ENCODE data around the gene CSTPP1. TPM values are rescaled to one million over a fixed set of nuclear protein-coding genes. Genes with fewer than 3 reads are reported as not detected.

The CSTPP1 gene
- total RNA-seq, 4 donors from 2014 or later, result 13.3 to 26.4 (median 19.1) TPM

DNA sequence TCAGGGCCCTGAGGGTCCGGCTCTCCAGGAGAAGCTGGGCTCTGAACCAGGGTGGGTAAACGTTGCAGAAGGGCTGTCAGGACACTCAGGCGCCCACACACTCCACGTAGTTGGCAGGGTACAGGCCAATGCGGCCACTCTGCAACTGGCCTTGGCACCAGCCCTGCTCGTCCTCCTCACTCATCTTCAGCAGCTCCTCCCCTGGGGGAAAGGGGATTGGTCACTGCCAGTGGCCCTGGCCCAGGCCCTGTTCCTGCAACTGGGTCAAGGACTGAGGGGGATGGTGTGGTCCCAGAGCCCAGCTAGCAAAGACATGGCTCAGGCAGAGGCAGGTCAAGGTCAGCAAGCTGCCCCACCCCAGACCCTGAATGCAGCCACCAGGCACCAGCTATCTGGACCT lies 241.3 kb downstream of the CSTPP1 start:
- Histone ChIP-seq H3K27me3 (no peaks in the 10 kb centered on the region), H3K27ac (replicated peaks in 1 of 4) (peak overlapping the region; percentile 98 to 99 (median 98)), H3K4me3 (peak overlapping the region in 3 of 4 donors; percentile 72 to 99 (median 87)), H3K4me1 (peaks cover 52 to 62% (median 55%) of the 10 kb centered on the region in 4 donors), H3K36me3 (peaks cover 12 to 60% (median 49%) of the 10 kb centered on the region in 4 donors), H3K9me3 (no peaks in the 10 kb centered on the region)
- DNase-seq (ENCODE audit: extremely low spot score), result no peak
- intact Hi-C loops (cut with DNase I), result loop anchor here (5.0 kb wide), 2 partner anchors 89 to 179 kb away; no protein-coding TSS in a partner anchor
- WGBS, result 62% methylated on average over 4 of the region's 6 CpGs
- TF ChIP-seq POLR2AphosphoS5 (IDR thresholded peaks at IDR 0.05) (no peak), POLR2A (IDR thresholded peaks at IDR 0.05; ENCODE audit: low read depth) (no peak), CTCF (IDR thresholded peaks at IDR 0.05) (no peak), EP300 (IDR thresholded peaks at IDR 0.05) (no peak)

DNA sequence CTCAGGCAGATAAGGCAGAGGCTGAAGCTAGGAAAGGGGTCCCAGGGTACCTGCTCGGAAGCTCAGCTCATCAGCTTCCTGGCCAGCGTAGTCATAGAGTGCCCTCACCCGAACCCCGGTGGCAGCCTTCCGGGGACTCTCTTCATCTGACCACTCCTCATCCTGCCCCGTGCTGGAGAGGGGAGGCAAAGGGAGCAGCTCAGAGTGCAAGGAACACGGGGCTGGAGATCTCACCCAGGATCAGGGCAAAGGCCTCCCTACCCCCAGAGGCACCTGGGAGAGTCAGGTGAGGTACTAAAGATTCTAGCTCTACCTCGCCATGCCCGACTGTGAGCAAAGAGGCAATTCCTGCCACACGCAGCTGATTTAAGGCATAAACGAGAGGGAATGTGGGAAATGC lies 241.8 kb downstream of the CSTPP1 start:
- TF ChIP-seq EP300 (IDR thresholded peaks at IDR 0.05) (no peak), POLR2AphosphoS5 (IDR thresholded peaks at IDR 0.05) (no peak), POLR2A (IDR thresholded peaks at IDR 0.05; ENCODE audit: low read depth) (no peak), CTCF (IDR thresholded peaks at IDR 0.05) (no peak)
- peak overlapping the region; percentile 98 to 99 (median 98) for H3K27ac ChIP-seq (replicated peaks in 1 of 4)
- intact Hi-C loops (cut with DNase I), result loop anchor here (5.0 kb wide), 2 partner anchors 89 to 179 kb away; no protein-coding TSS in a partner anchor
- H3K27me3 ChIP-seq, result no peaks in the 10 kb centered on the region
- 84% methylated on average over 11 of the region's 11 CpGs for WGBS
- peaks cover 52 to 62% (median 55%) of the 10 kb centered on the region in 4 donors for H3K4me1 ChIP-seq
- DNase-seq (ENCODE audit: extremely low spot score), result no peak
- peaks cover 8 to 58% (median 45%) of the 10 kb centered on the region in 4 donors for H3K36me3 ChIP-seq
- no peak overlapping the region for H3K4me3 ChIP-seq
- H3K9me3 ChIP-seq, result no peaks in the 10 kb centered on the region

DNA sequence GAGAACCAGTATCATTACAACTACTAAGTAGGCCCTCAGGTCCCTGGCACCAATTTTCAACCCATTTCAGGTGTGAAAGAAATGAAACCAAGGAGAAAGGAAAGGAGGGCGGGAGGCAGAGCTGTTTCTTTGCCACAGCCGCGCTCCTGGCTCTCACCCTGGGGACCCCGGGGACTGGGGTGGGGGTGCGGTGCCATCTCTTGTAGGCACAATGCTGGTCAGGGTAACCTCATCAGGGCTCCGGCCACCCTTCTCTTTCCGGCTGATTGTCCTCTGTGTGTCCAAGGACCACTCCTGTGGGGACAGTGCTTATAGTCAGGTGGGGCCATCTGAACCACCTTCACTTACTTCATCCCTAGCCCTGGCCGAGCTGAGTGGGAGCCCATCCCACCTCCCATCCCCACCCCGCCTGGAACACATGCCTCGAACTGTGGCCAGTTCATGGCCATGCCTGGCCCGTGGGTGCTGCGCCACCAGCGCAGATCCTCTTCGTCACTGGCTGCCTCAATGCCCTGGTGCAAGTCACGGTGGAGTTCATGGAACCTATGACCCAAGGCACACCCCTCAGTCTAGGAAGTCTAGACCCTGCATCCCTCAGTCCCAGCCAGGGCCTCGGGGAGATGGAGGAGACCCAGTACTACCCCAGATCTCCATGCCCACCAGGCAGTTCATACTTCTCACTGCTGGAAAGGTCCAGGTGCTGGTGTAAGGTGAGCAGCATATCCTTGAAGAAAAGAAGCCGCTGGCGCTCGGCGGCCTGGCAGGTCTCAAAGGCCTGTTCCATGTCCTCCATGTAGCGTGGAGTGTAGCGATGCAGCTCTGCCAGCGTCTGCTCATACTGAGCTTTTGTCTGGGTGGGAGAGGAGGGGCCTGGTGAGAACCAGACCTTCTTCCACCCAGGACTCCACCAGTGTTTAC lies 242.4 kb downstream of the CSTPP1 start:
- Histone ChIP-seq H3K36me3 (peaks cover under 1 to 55% (median 38%) of the 10 kb centered on the region in 4 donors), H3K4me1 (peaks cover 50 to 62% (median 54%) of the 10 kb centered on the region in 4 donors), H3K27me3 (no peaks in the 10 kb centered on the region), H3K9me3 (no peaks in the 10 kb centered on the region), H3K27ac (replicated peaks in 1 of 4) (peak overlapping the region; percentile 98 to 99 (median 98)), H3K4me3 (no peak overlapping the region)
- no peak for DNase-seq (ENCODE audit: extremely low spot score)
- WGBS, result 94% methylated on average over 19 of the region's 23 CpGs
- TF ChIP-seq POLR2A (IDR thresholded peaks at IDR 0.05; ENCODE audit: low read depth), result no peak
- intact Hi-C loops (cut with DNase I), result loop anchor here (5.0 kb wide), 2 partner anchors 88 to 178 kb away; no protein-coding TSS in a partner anchor

DNA sequence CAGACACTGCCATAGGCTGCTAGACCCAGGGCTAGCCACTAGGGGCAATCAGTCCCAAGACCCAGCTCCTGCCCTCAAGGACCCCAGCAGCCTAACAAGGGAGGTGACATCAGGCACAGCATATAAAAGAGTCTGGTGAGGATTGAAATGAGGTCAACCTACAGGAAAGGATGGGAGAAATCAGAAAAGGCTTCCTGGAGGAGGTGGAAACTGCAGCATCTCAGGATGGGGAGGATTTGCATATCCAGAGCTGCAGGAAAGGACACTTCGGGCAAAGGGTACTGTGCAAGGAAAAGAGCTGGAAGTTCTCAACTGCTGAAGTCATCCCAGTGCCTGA lies 243.1 kb downstream of the CSTPP1 start:
- H3K36me3 ChIP-seq, result peaks cover 0 to 52% (median 35%) of the 10 kb centered on the region in 4 donors
- peaks cover 51 to 65% (median 56%) of the 10 kb centered on the region in 4 donors for H3K4me1 ChIP-seq
- no peaks in the 10 kb centered on the region for H3K27me3 ChIP-seq
- DNase-seq (ENCODE audit: extremely low spot score), result no peak
- WGBS, result 100% methylated on average over 1 of the region's 1 CpG
- H3K27ac ChIP-seq (replicated peaks in 1 of 4), result peak overlapping the region in 2 of 4 donors; percentile 98 to 99
- peak; percentile 14 to 50 (median 19) for TF ChIP-seq CTCF (IDR thresholded peaks at IDR 0.05)
- no peak for TF ChIP-seq POLR2A (IDR thresholded peaks at IDR 0.05; ENCODE audit: low read depth)
- H3K4me3 ChIP-seq, result no peak overlapping the region
- intact Hi-C loops (cut with DNase I), result loop anchor here (5.0 kb wide), 2 partner anchors 88 to 178 kb away; no protein-coding TSS in a partner anchor
- H3K9me3 ChIP-seq, result no peaks in the 10 kb centered on the region

Data from esophagus muscularis mucosa (tissue), 4 donors.